GM23338 (cell line): ENCODE measurements around the gene TMEM247. TPM values are rescaled to one million over a fixed set of nuclear protein-coding genes. Genes with fewer than 3 reads are reported as not detected.

Source experiments
- ATAC-seq: fragments of 200-7000 bp; cut with Tn5 transposase; 3 replicates; pipeline ENCODE4 v1.9.1; 2020
- DNase-seq: peaks from one replicate; pipeline ENCODE4 v3.0.0-alpha.2; 2015; ENCODE audit warnings: low spot score
- H2AFZ ChIP-seq: fragments of 200-600 bp; sonication (generic); 2 replicates; pipeline ENCODE4 v1.8.0; 2016; ENCODE audit warnings: antibody characterized with exemption, mild to moderate bottlenecking, moderate library complexity
- H3F3A ChIP-seq: fragments of 200-600 bp; sonication (generic); replicated peaks from 2 replicates; pipeline ENCODE4 v1.8.0; 2017; ENCODE audit warnings: antibody characterized with exemption, mixed run types, low read depth
- H3K27ac ChIP-seq: fragments of 200-600 bp; sonication (generic); 2 replicates; pipeline ENCODE4 v1.6.1; 2016; ENCODE audit warnings: low read depth
- H3K27me3 ChIP-seq: fragments of 200-600 bp; sonication (generic); 2 replicates; pipeline ENCODE4 v1.8.0; 2016; ENCODE audit warnings: mild to moderate bottlenecking, mixed run types, moderate library complexity; ENCODE audit not compliant: insufficient read depth
- H3K36me3 ChIP-seq: fragments of 200-600 bp; sonication (generic); 2 replicates; pipeline ENCODE4 v1.8.0; 2016; ENCODE audit warnings: mild to moderate bottlenecking; ENCODE audit not compliant: insufficient read depth
- H3K4me1 ChIP-seq: fragments of 200-600 bp; sonication (generic); 2 replicates; pipeline ENCODE4 v1.8.0; 2016; ENCODE audit warnings: mild to moderate bottlenecking, moderate library complexity; ENCODE audit not compliant: insufficient read depth
- H3K4me2 ChIP-seq: fragments of 200-600 bp; sonication (generic); 2 replicates; pipeline ENCODE4 v1.7.1; 2017; ENCODE audit warnings: mixed run types
- H3K4me3 ChIP-seq: fragments of 200-600 bp; sonication (generic); 2 replicates; pipeline ENCODE4 v1.6.1; 2016; ENCODE audit warnings: mixed run types
- H3K79me2 ChIP-seq: fragments of 200-600 bp; sonication (generic); replicated peaks from 2 replicates; pipeline ENCODE4 v1.8.0; 2017; ENCODE audit warnings: mild to moderate bottlenecking; ENCODE audit not compliant: insufficient read depth
- H3K9me2 ChIP-seq: fragments of 200-600 bp; sonication (generic); 2 replicates; pipeline ENCODE4 v1.8.0; 2017; ENCODE audit not compliant: insufficient read depth
- H4K20me1 ChIP-seq: fragments of 200-600 bp; sonication (generic); replicated peaks from 2 replicates; pipeline ENCODE4 v1.8.0; 2017; ENCODE audit warnings: mild to moderate bottlenecking; ENCODE audit not compliant: insufficient read depth
- H3K27ac Mint-ChIP-seq: 2 replicates; pipeline ENCODE4 v1.8.0; 2020; ENCODE audit warnings: inconsistent platforms, mild to moderate bottlenecking, moderate library complexity, mixed read lengths
- H3K27me3 Mint-ChIP-seq: 3 replicates; pipeline ENCODE4 v1.8.0; 2022; ENCODE audit warnings: low read depth, mild to moderate bottlenecking, moderate library complexity, mixed read lengths, inconsistent platforms; ENCODE audit not compliant: insufficient read depth, poor library complexity
- H3K36me3 Mint-ChIP-seq: 3 replicates; pipeline ENCODE4 v1.8.0; 2021; ENCODE audit warnings: low read depth, mild to moderate bottlenecking, inconsistent platforms, moderate library complexity, mixed read lengths
- H3K4me1 Mint-ChIP-seq: 3 replicates; pipeline ENCODE4 v1.8.0; 2020; ENCODE audit warnings: mild to moderate bottlenecking, inconsistent platforms, mixed read lengths
- H3K4me3 Mint-ChIP-seq: 3 replicates; pipeline ENCODE4 v1.8.0; 2021; ENCODE audit warnings: moderate library complexity, mild to moderate bottlenecking, inconsistent platforms, mixed read lengths
- H3K9me3 Mint-ChIP-seq: 3 replicates; pipeline ENCODE4 v1.8.0; 2020; ENCODE audit warnings: moderate library complexity, mild to moderate bottlenecking, inconsistent platforms, mixed read lengths
- CREB1 ChIP-seq: fragments of 250-450 bp; sonication (Bioruptor Pico); IDR thresholded peaks from 2 replicates; pipeline ENCODE4 v1.5.0; 2020; ENCODE audit warnings: low read depth, mild to moderate bottlenecking, moderate library complexity
- CTCF ChIP-seq, 2 experiments: fragments of 200-600 bp in 1 of 2; sonication (generic) in 1 of 2; conservative IDR thresholded peaks; 2 replicates each; pipeline versions ENCODE4 v1.5.1 to v1.6.1; 2016 to 2017; ENCODE audit warnings: antibody characterized with exemption in 2 of 2, low read depth in 2 of 2, mild to moderate bottlenecking in 2 of 2, moderate library complexity in 1 of 2
- ETS1 ChIP-seq: IDR thresholded peaks from 2 replicates; pipeline ENCODE4 v1.6.1; 2016; ENCODE audit warnings: antibody characterized with exemption
- EZH2phosphoT487 ChIP-seq: fragments of 200-600 bp; sonication (generic); IDR thresholded peaks from one replicate; pipeline ENCODE4 v1.8.1; 2018; ENCODE audit warnings: antibody characterized with exemption; ENCODE audit not compliant: unreplicated experiment
- JUNB ChIP-seq: IDR thresholded peaks from one replicate; pipeline ENCODE4 v1.6.1; 2016; ENCODE audit warnings: antibody characterized with exemption; ENCODE audit not compliant: unreplicated experiment
- NANOG ChIP-seq: IDR thresholded peaks from 2 replicates; pipeline ENCODE4 v1.6.1; 2016; ENCODE audit warnings: antibody characterized with exemption, borderline replicate concordance
- POLR2AphosphoS5 ChIP-seq: IDR thresholded peaks from 2 replicates; pipeline ENCODE4 v1.6.1; 2016; ENCODE audit warnings: antibody characterized with exemption, low read depth
- REST ChIP-seq: IDR thresholded peaks from one replicate; pipeline ENCODE4 v1.6.1; 2018; ENCODE audit warnings: antibody characterized with exemption; ENCODE audit not compliant: unreplicated experiment
- STAT1 ChIP-seq: IDR thresholded peaks from one replicate; pipeline ENCODE4 v1.6.1; 2016; ENCODE audit warnings: antibody characterized with exemption; ENCODE audit not compliant: unreplicated experiment
- ZNF114 ChIP-seq: fragments of 250-450 bp; sonication (Bioruptor Pico); IDR thresholded peaks from 2 replicates; pipeline ENCODE4 v1.5.0; 2020; ENCODE audit warnings: mild to moderate bottlenecking, moderate library complexity
- polyA plus RNA-seq: library from polyadenylated mRNA; unstranded; fragments of >200 nt; fragmentation: Nextera tagmentation; extraction: Ambion mirVana; gene quantifications from 2 replicates; pipeline ENCODE4 v1.2.1, GENCODE V29; 2016
- total RNA-seq: library from RNA; depleted of rRNA; stranded (reverse); fragments of >200 nt; shearing (Covaris generic); gene quantifications from 2 replicates; pipeline ENCODE4 v1.2.3, GENCODE V29; 2014

The TMEM247 gene
- total and polyA plus RNA-seq, 2 experiments from 2014 or later, result not detected

- Mint-ChIP-seq H3K4me1 (peaks cover 19% of the 10 kb centered on the region), H3K36me3 (no peaks in the 10 kb centered on the region), H3K27me3 (peaks cover 2% of the 10 kb centered on the region), H3K9me3 (no peaks in the 10 kb centered on the region), H3K27ac (no peak overlapping the region), H3K4me3 (no peak overlapping the region)
- ATAC-seq (peak; percentile 56), DNase-seq (no peak)
- TF ChIP-seq EZH2phosphoT487 (no peak), NANOG (no peak), REST (no peak), CREB1 (CRISPR knock-in tag) (no peak), ETS1 (no peak), POLR2AphosphoS5 (no peak), CTCF (conservative IDR thresholded peaks at IDR 0.05; ENCODE audit: low read depth in 2 of 2) (no peak), STAT1 (no peak)
- no peaks in the 10 kb centered on the region for H3K36me3 ChIP-seq
- H3K4me1 ChIP-seq, result 0 out of 2 replicates have a peak, but pooled peaks cover 11% of the 10 kb centered on the region
- no peaks in the 10 kb centered on the region for H3F3A ChIP-seq
- H3K27me3 ChIP-seq, result no peaks in the 10 kb centered on the region
- no peaks in the 10 kb centered on the region for H3K9me2 ChIP-seq
- no peaks in the 10 kb centered on the region; the same call in 1 of the 2 replicates for H4K20me1 ChIP-seq
- H3K4me2 ChIP-seq, result no peak overlapping the region
- no peak overlapping the region for H3K4me3 ChIP-seq
- H3K27ac ChIP-seq, result no peak overlapping the region
- H2AFZ ChIP-seq, result peak overlapping the region; percentile 52; the same call in 1 of the 2 replicates
- no peaks in the 10 kb centered on the region for H3K79me2 ChIP-seq
Observed at GRCh38 chr2:46506131-46506706, 26.9 kb downstream of the TMEM247 start.

- Mint-ChIP-seq H3K9me3 (no peaks in the 10 kb centered on the region), H3K4me1 (peaks cover 19% of the 10 kb centered on the region), H3K4me3 (no peak overlapping the region), H3K27me3 (peaks cover 2% of the 10 kb centered on the region), H3K36me3 (no peaks in the 10 kb centered on the region), H3K27ac (no peak overlapping the region)
- Histone ChIP-seq H3K36me3 (no peaks in the 10 kb centered on the region), H2AFZ (no peak overlapping the region), H3K4me2 (no peak overlapping the region), H3K4me1 (0 out of 2 replicates have a peak, but pooled peaks cover 11% of the 10 kb centered on the region), H3F3A (no peaks in the 10 kb centered on the region), H4K20me1 (no peaks in the 10 kb centered on the region; the same call in 1 of the 2 replicates), H3K27ac (no peak overlapping the region), H3K79me2 (no peaks in the 10 kb centered on the region), H3K4me3 (no peak overlapping the region), H3K9me2 (0 out of 2 replicates have a peak, but pooled peaks cover 5% of the 10 kb centered on the region), H3K27me3 (no peaks in the 10 kb centered on the region)
- DNase-seq, result no peak
- no peak for ATAC-seq
- TF ChIP-seq ZNF114 (CRISPR knock-in tag) (no peak), STAT1 (no peak), NANOG (no peak), POLR2AphosphoS5 (no peak), JUNB (no peak)
Observed at GRCh38 chr2:46508312-46508711, 28.9 kb downstream of the TMEM247 start.
